ENCODE measurements around the gene TLK2.
"Not testable (repeated sequence)": the region's sequence is repeated elsewhere in the genome, so short reads cannot be mapped to it uniquely, and the experiment has no call there.

The TLK2 gene

GRCh38 chr17:62562656-62563055 lies 84.0 kb downstream of the TLK2 start:
- no peak for DNase-seq

- DNase-seq = no peak
These were observed 87.2 kb downstream of the TLK2 start for GRCh38 chr17:62565817-62566216.

- no peak for DNase-seq
These were observed 88.5 kb downstream of the TLK2 start for GRCh38 chr17:62566996-62567578.

GRCh38 chr17:62572488-62572887 lies 93.9 kb downstream of the TLK2 start:
- no peak for DNase-seq

DNA sequence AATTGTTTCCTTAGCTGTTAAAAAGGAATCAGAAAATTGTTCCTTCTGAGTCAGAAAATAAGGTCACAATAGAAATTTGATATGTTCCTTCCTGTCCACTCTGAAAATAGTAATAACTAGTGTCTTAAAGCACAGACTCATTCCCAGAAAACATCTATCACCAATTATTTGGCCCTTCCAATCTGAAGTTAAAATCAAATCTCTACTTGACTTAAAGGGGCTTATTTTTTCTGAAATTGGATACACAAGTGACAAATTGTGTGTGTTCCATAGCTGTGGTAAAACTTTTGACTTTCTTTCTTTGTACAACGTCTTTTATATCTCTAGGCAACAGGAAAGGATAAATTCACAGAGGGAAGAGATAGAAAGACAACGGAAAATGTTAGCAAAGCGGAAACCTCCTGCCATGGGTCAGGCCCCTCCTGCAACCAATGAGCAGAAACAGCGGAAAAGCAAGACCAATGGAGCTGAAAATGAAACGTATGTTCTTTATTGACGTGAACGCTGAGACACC lies 94.3 kb downstream of the TLK2 start:
- no peak for DNase-seq

DNA sequence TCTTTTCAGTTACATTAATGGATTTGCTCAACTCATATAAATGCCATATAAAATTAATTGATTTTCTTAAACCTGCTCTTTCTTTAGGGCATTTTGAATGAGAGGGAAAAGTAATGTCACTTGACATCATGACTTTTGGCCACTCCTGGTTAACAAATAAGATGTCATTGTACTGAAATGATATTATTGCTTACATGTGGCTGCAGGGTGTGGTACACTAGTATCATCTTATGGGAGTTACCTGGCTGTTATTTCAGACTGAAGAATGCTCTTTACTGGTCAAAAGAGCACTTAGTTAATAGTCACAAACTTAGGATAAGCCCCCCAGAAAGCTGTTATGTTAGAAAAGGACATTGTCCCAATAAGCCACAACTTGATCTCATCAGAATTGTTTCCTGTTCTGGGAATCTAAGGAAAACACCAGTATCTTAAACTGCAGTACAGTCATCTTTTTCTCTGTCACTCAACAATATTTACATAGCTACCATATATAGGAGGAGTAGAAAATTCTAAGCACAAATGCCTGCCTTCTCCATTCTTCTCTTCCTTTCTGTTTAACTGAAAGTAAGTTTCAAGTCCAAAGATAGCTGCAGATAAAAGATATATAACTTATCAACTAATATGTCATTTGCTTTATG lies 95.0 kb downstream of the TLK2 start:
- no peak for DNase-seq

- no peak for DNase-seq
These were observed 97.8 kb downstream of the TLK2 start for GRCh38 chr17:62576382-62576781.

DNA sequence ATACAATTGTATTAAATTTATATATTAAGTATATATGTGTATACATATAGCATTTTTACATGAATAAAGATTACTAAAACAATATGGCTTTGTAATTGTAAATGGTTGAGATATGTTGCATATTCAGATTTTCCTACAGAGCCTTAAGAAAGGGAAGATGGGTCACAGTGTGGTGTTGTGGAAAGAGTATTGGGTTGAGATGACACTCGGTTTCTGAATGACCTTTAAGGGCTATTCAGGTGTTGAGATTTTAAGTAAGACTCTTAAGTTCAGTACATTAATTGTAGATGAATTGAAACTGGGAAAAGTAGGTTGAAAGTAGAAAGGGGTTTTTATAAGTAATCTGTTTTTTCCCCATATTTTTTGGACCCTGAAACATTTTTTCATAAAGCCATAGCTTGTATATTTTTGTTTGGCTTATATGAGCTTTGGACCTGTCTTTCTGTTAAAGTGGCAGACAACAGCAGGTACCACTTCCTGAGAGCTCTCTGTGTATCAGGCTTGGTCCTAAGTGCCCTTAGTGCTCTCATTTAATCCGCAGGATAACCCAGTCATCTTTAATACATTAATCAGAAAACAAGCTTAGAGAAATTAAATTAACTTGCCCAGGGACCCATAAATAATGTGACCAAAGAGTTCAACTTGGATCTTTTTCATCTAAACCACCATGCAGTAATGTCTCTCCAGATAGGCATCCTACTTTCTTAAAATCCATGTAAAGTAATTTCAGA lies 100.3 kb downstream of the TLK2 start:
- DNase-seq = no peak

DNA sequence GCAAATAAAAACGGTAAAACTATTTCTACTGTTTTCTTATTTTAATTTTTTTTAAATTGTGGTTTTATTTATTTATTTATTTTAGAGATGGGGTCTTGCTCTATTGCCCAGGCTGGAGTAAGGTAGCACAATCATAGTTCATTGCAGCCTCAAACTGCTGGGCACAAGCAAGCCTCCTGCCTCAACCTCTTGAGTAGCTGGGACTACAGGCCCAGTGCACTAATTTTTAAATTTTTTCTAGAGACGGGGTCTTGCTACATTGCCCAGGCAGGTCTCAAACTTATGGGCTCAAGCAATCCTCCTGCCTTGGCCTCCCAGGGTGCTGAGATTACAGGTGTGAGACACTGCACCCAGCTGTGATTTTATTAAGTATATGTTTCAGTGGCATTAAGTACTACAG lies 102.3 kb downstream of the TLK2 start:
- no peak for DNase-seq

DNA sequence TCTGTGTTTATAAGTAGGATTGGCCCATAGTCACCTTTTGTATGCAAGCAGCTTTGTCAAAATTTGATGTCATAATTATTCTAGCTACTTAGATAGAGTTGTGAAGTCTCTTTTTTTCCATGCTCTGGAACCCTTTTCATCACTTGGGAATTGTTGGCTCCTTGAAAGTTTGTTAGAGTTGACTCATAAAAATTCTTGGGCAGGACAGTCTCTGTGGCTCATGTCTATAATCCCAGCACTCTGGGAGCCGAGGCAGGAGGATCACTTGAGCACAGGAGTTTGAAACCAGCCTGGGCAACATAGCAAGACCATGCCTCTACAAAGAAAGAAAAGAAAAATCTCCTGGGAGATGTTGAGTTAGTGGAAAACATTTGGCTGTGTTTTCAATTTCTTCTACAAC lies 103.1 kb downstream of the TLK2 start:
- no peak for DNase-seq

DNA sequence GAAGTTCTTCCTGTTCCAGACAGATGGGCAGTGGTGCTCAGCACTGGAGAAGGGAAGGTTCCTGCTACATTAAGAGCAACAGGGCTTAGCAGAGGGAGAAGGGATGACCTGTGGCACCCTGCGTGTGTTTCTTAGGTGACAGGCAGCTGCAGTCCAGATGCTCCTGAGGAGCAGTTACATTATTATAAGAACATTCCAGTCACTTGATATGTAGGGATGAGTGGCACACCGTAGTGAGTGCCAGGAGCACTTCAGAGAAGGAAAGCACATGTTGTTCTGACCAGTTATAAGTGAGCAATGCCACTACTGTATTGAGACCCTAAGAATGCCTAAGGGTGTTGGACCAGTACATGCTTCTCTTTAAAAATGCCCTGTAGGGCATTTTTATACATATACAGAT lies 108.9 kb downstream of the TLK2 start:
- no peak for DNase-seq

DNA sequence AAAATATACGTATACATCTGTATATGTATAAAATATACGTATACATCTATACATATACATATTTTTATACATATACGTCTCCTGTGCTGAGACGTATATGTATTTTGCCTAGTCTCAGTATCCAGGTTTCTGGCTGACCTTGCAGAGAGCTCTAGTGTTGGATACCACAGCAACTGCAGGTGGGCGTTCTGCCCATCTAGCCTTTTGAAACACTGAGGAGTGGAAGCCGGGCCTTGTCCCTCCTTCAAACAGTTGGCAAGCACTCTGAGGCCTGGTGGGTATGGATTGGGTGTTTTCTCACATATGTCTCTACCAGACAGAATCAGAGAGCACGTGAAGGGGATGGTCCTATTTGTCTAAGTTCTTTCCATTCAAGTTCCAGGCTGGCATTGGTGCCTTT lies 109.5 kb downstream of the TLK2 start:
- DNase-seq = no peak

DNA sequence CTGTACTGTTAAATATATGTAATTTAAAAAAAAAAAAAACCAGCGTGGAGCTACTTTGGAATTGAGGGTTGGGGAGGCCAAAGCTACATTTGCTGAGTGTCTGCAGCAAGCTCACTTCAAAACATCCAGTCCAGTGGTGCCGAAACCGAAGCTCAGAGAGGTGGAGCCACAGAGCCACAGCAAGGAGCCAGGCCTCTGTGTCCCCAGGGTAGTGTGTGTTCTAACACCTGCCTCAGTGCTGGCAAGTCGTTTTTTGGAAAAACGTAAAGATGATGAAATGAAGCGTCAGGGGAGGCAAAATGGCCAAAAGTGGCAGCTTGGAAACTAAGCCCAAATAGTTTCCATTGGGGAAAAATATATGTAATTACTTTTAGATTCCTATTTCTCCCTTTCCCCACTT lies 112.7 kb downstream of the TLK2 start:
- DNase-seq = no peak

DNA sequence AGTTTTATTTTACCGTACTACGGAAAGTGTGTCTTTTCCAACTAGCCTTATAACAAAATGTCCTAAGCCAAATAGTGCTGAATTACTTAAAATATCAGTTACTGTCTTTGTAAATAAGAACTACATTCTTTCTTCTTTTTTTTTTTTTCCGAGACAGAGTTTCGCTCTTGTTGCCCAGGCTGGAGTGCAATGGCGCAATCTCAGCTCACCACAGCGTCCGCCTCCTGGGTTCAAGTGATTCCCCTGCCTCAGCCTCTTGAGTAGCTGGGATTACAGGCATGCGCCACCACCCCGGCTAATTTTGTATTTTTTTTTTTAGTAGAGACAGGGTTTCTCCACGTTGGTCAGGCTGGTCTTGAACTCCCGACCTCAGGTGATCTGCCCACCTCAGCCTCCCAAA lies 113.2 kb downstream of the TLK2 start:
- DNase-seq = not testable (repeated sequence)

DNA sequence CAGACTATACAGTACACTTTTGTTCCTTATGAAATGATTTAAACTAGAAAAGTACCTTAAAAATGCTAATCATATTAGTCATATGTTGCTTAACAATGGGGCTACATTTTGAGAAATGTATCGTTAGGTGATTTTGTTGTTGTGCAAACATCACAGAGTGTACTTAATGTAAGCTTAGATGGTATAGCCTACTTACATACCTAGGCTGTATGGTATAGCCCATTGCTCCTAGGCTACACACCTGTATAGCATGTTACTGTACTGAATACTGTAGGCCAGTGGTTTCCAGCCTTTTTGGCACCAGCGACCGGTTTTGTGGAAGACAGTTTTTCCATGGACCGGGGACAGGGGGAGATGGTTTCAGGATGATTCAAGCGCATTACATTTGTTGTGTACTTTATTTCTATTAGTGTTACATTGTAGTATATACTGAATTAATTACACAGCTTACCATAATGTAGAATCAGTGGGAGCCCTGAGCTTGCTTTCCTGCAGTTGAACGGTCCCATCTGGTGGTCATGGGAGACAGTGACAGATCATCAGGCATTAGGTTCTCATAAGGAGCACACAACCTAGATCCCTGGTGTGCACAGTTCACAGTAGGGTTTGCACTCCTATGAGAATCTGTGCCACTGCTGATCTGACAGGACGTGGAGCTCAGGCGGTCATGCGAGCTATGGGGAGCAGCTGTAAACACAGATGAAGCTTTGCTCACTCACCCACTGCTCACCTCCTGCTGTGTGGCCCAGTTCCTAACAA lies 113.9 kb downstream of the TLK2 start:
- no peak for DNase-seq

GRCh38 chr17:62595484-62595883 lies 116.9 kb downstream of the TLK2 start:
- DNase-seq = no peak

GRCh38 chr17:62596662-62597061 lies 118.0 kb downstream of the TLK2 start:
- DNase-seq = no peak

- DNase-seq = no peak
These were observed 118.5 kb downstream of the TLK2 start for GRCh38 chr17:62597150-62597549.

DNA sequence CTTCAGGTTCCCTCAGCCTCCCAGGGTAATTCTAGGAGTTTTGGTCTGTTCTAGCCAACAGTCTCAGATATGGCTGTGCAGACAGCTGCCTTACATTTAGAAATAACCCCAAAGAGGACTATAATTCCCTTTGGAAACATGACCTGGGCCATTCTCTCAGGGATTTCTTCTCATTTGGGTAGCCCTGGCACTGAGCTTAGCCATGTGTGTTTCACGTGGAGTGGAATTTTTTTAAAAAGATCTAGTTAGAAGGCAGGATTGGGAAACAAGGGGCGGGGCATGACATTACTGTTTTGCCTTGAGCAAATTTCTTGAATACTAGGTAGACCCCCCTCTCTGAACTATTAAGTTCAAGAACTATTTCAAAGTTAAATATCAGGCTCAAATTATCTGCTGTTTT lies 119.3 kb downstream of the TLK2 start:
- DNase-seq = no peak

DNA sequence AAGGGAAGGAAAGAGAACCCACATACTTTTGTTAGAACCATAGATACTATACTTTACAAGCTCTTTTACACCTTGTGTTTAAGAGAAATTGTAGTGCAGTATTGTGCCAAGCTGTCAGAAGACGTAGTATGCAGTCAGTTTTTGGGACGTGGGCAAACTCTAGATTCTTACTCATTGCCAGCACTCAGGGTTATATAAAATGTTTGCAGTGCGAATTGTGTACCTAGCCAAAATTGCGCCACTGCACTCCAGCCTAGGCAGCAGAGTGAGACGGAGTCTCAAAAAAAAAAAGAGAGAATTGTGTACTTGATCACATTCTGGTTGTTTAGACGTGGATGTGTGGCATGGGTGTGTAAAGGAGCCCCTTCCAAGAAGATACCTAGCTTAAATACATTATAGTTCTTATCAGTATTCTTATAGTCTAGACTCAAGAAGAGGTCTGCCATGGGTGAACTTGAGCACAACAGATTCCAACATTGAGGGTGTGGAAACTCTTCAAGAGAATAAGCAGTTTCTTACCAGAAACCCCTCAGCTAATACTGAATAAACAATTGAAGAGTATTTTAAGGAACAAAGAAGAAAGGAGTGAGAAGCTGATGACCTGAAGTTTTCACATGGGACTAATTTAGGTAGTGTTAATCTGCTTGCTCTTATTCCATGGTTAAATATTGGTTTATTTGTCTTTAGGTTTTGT lies 121.5 kb downstream of the TLK2 start:
- DNase-seq = no peak

- DNase-seq = no peak
These were observed 122.2 kb downstream of the TLK2 start for GRCh38 chr17:62600805-62601204.

- DNase-seq = no peak
These were observed 122.8 kb downstream of the TLK2 start for GRCh38 chr17:62601471-62601870.

DNA sequence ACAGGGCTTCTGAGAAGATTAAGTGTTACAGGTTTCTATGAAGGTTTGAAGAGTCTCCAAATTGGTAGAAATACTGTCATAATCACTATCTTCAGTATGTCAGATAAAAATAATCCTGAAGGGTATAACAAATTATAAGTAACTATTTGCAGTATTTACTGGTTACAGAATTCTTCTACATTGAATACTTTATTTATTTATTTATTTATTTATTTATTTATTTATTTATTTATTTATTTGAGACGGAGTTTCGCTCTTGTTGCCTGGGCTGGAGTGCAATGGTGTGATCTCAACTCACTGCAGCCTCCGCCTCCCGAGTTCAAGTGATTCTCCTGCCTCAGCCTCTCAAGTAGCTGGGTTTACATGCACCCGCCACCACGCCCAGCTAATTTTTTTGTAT lies 125.2 kb downstream of the TLK2 start:
- DNase-seq = not testable (repeated sequence)

Measured in GOT3 (cell line).